ENCODE measurements around the gene SLC24A3. TPM values are rescaled to one million over a fixed set of nuclear protein-coding genes. Genes with fewer than 3 reads are reported as not detected.

SLC24A3 gene
- total RNA-seq, 6 donors from 2014 or later = 6.3 to 10.8 (median 9.3) TPM

DNA sequence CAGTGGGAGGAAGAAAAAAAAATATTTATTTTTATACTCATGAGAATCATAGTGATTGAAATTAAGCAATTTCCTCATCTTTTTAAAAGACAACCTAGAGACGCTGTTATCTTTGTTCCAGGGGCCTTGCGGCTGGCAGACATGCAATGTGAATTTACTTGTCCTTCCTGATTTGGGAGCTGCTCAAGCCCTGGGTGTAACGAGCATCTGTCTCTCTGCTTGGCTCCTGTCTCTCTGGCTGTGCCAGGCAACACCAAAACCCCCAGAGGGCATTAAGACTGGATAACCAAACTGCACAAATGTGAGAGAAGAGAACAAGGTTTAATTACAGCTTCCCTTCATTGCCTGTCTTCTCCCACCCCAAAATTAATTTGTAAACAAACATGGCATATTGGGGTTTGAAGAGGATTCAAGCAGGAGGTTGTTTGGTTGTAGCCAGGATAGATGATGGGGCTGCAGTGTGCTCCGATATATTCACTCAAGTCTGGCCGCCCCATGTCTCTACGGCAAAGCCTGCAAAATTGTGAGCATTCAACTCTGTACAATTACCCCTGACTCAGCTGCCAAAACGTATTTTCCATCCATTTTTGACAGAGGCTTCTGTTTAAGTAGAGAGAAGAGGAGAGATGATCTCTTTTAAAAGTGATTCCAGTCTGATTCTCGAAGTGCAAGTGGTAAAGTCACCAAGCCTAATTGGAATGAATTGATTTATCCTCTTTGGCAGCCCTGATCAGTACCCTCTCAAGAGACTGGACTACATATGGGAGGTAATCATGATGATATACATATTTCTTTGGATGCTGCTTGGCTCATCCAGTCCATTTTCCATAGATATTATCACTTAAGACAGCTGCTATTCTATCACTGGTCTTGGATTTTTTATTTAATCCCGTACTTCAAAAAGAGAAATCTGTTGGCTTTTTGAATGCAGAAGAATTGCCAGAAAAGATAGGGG, 170.2 kb downstream of the SLC24A3 start:
- Histone ChIP-seq H3K36me3 (no peaks in the 10 kb centered on the region), H3K27me3 (no peaks in the 10 kb centered on the region), H3K4me3 (no peak overlapping the region), H3K9me3 (no peaks in the 10 kb centered on the region), H3K27ac (no peak overlapping the region), H3K4me1 (no peaks in the 10 kb centered on the region)
- DNase-seq (no peak), ATAC-seq (ENCODE audit: low FRiP score in 2 of 2) (no peak)
- TF ChIP-seq POLR2A (IDR thresholded peaks at IDR 0.05) = no peak
- TF ChIP-seq POLR2AphosphoS5 (IDR thresholded peaks at IDR 0.05) = no peak
- WGBS, 2 donors = 63 to 74% methylated on average over 9 of the region's 9 CpGs

DNA sequence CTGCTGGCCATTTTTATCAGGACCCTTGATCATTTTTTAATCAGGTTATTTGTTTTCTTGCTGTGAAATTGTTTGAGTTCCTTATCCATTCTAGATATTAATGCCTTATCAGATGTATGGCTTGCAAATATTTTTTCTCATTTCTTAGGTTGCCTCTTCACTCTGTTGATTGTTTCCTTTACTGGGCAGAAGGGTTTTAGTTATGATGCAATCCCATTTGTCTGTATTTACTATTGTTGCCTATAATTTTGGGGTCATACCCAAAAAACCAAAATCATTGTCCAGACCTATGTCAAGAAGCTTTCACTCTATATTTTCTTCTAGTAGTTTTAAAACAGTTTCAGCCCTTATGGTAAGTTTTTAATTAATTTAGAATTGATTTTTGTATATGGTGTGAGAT, 172.5 kb downstream of the SLC24A3 start:
- Histone ChIP-seq H3K36me3 (no peaks in the 10 kb centered on the region), H3K27me3 (no peaks in the 10 kb centered on the region), H3K4me3 (no peak overlapping the region), H3K9me3 (peaks cover 0 to 8% (median 0%) of the 10 kb centered on the region in 4 donors), H3K4me1 (no peaks in the 10 kb centered on the region), H3K27ac (no peak overlapping the region)
- TF ChIP-seq EP300 (IDR thresholded peaks at IDR 0.05) (no peak), POLR2AphosphoS5 (IDR thresholded peaks at IDR 0.05) (no peak), POLR2A (IDR thresholded peaks at IDR 0.05) (no peak)
- TF ChIP-seq, protein P1, sequence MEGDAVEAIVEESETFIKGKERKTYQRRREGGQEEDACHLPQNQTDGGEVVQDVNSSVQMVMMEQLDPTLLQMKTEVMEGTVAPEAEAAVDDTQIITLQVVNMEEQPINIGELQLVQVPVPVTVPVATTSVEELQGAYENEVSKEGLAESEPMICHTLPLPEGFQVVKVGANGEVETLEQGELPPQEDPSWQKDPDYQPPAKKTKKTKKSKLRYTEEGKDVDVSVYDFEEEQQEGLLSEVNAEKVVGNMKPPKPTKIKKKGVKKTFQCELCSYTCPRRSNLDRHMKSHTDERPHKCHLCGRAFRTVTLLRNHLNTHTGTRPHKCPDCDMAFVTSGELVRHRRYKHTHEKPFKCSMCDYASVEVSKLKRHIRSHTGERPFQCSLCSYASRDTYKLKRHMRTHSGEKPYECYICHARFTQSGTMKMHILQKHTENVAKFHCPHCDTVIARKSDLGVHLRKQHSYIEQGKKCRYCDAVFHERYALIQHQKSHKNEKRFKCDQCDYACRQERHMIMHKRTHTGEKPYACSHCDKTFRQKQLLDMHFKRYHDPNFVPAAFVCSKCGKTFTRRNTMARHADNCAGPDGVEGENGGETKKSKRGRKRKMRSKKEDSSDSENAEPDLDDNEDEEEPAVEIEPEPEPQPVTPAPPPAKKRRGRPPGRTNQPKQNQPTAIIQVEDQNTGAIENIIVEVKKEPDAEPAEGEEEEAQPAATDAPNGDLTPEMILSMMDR (IDR thresholded peaks at IDR 0.05) = no peak
- DNase-seq (no peak), ATAC-seq (ENCODE audit: low FRiP score in 2 of 2) (no peak)

DNA sequence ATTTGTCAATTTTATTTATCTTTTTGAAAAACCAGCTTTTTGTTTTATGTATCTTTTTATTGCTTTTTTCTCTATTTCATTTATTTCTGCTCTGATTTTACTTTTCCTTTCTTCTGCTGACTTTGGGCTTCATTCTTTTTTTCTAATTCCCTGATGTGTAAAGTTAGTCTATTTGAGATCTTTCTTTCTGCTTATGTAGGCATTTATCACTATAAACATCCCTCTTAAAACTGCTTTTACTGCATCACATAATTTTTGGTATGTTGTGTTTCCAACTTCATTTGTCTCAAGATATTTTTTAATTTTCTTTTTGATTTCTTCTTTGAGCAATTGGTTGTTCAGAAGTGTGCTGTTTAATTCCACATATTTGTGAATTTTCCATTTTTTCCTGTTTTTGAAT, 174.8 kb downstream of the SLC24A3 start:
- DNase-seq = no peak
- Histone ChIP-seq H3K36me3 (no peaks in the 10 kb centered on the region), H3K27me3 (no peaks in the 10 kb centered on the region), H3K4me3 (no peak overlapping the region), H3K4me1 (no peaks in the 10 kb centered on the region), H3K27ac (no peak overlapping the region), H3K9me3 (peaks cover 0 to 9% (median 0%) of the 10 kb centered on the region in 4 donors)
- TF ChIP-seq, protein P1 (IDR thresholded peaks at IDR 0.05) = no peak
- TF ChIP-seq POLR2AphosphoS5 (IDR thresholded peaks at IDR 0.05) (no peak), EP300 (IDR thresholded peaks at IDR 0.05) (no peak), POLR2A (IDR thresholded peaks at IDR 0.05) (no peak)
- ATAC-seq (ENCODE audit: low FRiP score in 2 of 2) = no peak

DNA sequence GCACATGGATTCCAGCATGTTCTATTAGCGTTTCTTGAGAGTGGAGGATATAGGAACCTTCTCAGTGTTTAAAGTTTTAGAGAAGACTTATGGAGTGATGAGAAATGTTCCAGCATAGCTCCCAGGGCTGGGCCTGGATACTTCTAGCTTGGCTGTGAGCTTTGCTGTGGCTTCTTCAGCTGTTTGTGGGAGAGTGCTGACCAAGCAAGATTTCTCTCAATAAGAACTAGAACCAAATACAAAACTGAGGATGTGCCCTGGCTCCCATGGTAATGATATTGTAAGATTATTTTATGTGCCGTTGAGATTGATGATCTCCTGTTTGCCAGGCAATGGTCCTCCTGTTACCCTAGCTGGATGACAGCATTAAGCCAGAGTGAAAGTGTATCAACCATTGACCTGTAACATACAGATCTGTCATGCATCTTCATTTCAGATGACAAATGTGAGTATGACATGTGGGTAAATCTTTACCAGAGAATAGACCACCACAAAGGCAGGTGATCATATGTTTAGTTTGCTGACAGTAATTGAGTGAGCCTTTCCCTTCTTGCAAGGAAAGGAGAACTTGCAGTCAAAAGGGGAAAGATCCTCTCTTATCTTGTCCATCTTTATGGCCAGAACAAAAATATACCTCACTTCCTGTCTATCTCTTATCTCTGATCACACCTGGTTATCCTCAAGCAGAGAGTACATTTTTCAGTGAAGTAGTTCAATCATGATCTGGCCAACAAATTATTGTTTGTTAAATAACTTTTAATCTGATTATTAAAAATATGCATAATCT, 180.1 kb downstream of the SLC24A3 start:
- no peak overlapping the region for H3K4me3 ChIP-seq
- no peak for DNase-seq
- no peak overlapping the region for H3K27ac ChIP-seq
- 92 to 96% methylated on average over 2 of the region's 2 CpGs for WGBS, 2 donors
- H3K27me3 ChIP-seq = no peaks in the 10 kb centered on the region
- H3K36me3 ChIP-seq = no peaks in the 10 kb centered on the region
- TF ChIP-seq POLR2AphosphoS5 (IDR thresholded peaks at IDR 0.05) (no peak), POLR2A (IDR thresholded peaks at IDR 0.05) (no peak), EP300 (IDR thresholded peaks at IDR 0.05) (no peak)
- TF ChIP-seq, protein P1 (IDR thresholded peaks at IDR 0.05) = no peak
- ATAC-seq (ENCODE audit: low FRiP score in 2 of 2) = no peak
- H3K9me3 ChIP-seq = peaks cover 0 to 9% (median 0%) of the 10 kb centered on the region in 4 donors
- no peaks in the 10 kb centered on the region for H3K4me1 ChIP-seq

DNA sequence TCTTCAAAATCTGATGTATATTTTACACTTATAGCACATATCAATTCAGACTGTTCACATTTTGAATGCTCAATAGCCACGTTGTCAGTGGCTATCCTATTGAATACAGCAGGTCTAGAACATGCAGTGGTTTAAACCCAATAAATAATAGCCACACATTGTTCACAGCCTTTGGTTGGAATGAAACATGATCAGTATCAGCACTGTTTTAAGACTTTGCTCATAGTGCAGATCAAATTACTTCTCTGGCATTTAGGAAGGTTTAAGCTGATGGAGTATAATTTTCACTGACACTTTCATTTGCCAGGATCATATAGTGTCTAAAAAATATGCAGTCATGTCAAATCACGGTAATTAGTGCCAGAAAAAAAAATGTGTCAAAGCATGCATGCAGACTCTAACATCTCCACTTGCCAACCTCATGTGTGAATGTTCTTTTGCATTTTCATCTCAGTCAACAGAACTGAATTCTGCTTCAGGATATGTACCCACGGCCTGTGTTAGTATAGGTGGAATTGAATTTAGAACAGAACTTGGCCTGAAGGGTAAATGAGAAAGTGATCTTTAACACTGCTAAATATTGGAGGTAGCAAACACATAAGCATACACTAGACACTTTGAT, 184.1 kb downstream of the SLC24A3 start:
- Histone ChIP-seq H3K9me3 (peaks cover 0 to 8% (median 2%) of the 10 kb centered on the region in 4 donors), H3K36me3 (no peaks in the 10 kb centered on the region), H3K4me1 (no peaks in the 10 kb centered on the region), H3K27me3 (no peaks in the 10 kb centered on the region), H3K27ac (no peak overlapping the region), H3K4me3 (no peak overlapping the region)
- WGBS, 2 donors = 60 to 66% methylated on average over 3 of the region's 3 CpGs
- TF ChIP-seq, protein P1 (IDR thresholded peaks at IDR 0.05) = no peak
- TF ChIP-seq EP300 (IDR thresholded peaks at IDR 0.05) (no peak), POLR2AphosphoS5 (IDR thresholded peaks at IDR 0.05) (no peak), POLR2A (IDR thresholded peaks at IDR 0.05) (no peak)
- ATAC-seq (ENCODE audit: low FRiP score in 2 of 2) (no peak), DNase-seq (no peak)

Measured in upper lobe of left lung (tissue), 6 donors.